ENCODE results near the gene TMEM63C.

The TMEM63C gene

GRCh38 chr14:77181603-77182437 is at the start of gene TMEM63C:
TSS of gene TMEM63C (plus strand) at chr14:77181798. CDS start at chr14:77218814, 37,016 bp downstream.
- no peak for DNase-seq (ENCODE audit: low read depth)
- H3K4me3 ChIP-seq (ENCODE audit: low read depth, low read length): peak within 1 kb of the TSS; percentile 42

GRCh38 chr14:77131871-77132486 is 49.6 kb upstream of the TMEM63C start:
- no peak overlapping the region for H3K4me3 ChIP-seq (ENCODE audit: low read depth, low read length)
- no peak for DNase-seq (ENCODE audit: low read depth)

GRCh38 chr14:77133720-77134338 is 47.8 kb upstream of the TMEM63C start:
- H3K4me3 ChIP-seq (ENCODE audit: low read depth, low read length): no peak overlapping the region
- peak; percentile 14 for DNase-seq (ENCODE audit: low read depth)

- H3K4me3 ChIP-seq (ENCODE audit: low read depth, low read length): no peak overlapping the region
- no peak for DNase-seq (ENCODE audit: low read depth)
These were observed 42.6 kb upstream of the TMEM63C start for GRCh38 chr14:77139022-77139421.

- DNase-seq (ENCODE audit: low read depth): no peak
- H3K4me3 ChIP-seq (ENCODE audit: low read depth, low read length): no peak overlapping the region
These were observed 41.8 kb upstream of the TMEM63C start for GRCh38 chr14:77139540-77140358.

GRCh38 chr14:77140359-77141213 is 41.0 kb upstream of the TMEM63C start:
- peak overlapping the region; percentile 33 for H3K4me3 ChIP-seq (ENCODE audit: low read depth, low read length)
- no peak for DNase-seq (ENCODE audit: low read depth)

- no peak for DNase-seq (ENCODE audit: low read depth)
- peak within 1 kb of the TSS; percentile 33 for H3K4me3 ChIP-seq (ENCODE audit: low read depth, low read length)
These were observed 40.2 kb upstream of the TMEM63C start, which contains the start of gene ZDHHC22 for GRCh38 chr14:77141214-77142004. TSS of gene ZDHHC22 (minus strand) at chr14:77141791. CDS start at chr14:77139738, 2,053 bp downstream.

- H3K4me3 ChIP-seq (ENCODE audit: low read depth, low read length): peak overlapping the region; percentile 33
- no peak for DNase-seq (ENCODE audit: low read depth)
These were observed 39.4 kb upstream of the TMEM63C start for GRCh38 chr14:77142005-77142800.

- no peak for DNase-seq (ENCODE audit: low read depth)
- H3K4me3 ChIP-seq (ENCODE audit: low read depth, low read length): no peak overlapping the region
These were observed 38.5 kb upstream of the TMEM63C start for GRCh38 chr14:77143071-77143470.

- DNase-seq (ENCODE audit: low read depth): no peak
- no peak overlapping the region for H3K4me3 ChIP-seq (ENCODE audit: low read depth, low read length)
These were observed 37.0 kb upstream of the TMEM63C start for GRCh38 chr14:77144412-77145115.

- no peak for DNase-seq (ENCODE audit: low read depth)
- H3K4me3 ChIP-seq (ENCODE audit: low read depth, low read length): no peak overlapping the region
These were observed 35.4 kb upstream of the TMEM63C start for GRCh38 chr14:77145975-77146740.

GRCh38 chr14:77148510-77149231 is 32.9 kb upstream of the TMEM63C start:
- no peak for DNase-seq (ENCODE audit: low read depth)
- no peak overlapping the region for H3K4me3 ChIP-seq (ENCODE audit: low read depth, low read length)

GRCh38 chr14:77151245-77151644 is 30.4 kb upstream of the TMEM63C start:
- DNase-seq (ENCODE audit: low read depth): no peak
- H3K4me3 ChIP-seq (ENCODE audit: low read depth, low read length): no peak overlapping the region

- DNase-seq (ENCODE audit: low read depth): no peak
- no peak overlapping the region for H3K4me3 ChIP-seq (ENCODE audit: low read depth, low read length)
These were observed 29.5 kb upstream of the TMEM63C start for GRCh38 chr14:77151918-77152588.

GRCh38 chr14:77153802-77154201 is 27.8 kb upstream of the TMEM63C start:
- no peak for DNase-seq (ENCODE audit: low read depth)
- H3K4me3 ChIP-seq (ENCODE audit: low read depth, low read length): no peak overlapping the region
